NB4 (cell line): ENCODE data around the gene SMARCD1.

Experiments used
- CTCF ChIP-seq: IDR thresholded peaks from one replicate; pipeline ENCODE4 v1.5.1; 2012; ENCODE audit warnings: low read depth, low read length
- MYC ChIP-seq: IDR thresholded peaks from 2 replicates; pipeline ENCODE4 v1.6.1; 2011; ENCODE audit warnings: low read depth, low read length
- POLR2A ChIP-seq: IDR thresholded peaks from 2 replicates; pipeline ENCODE4 v1.6.1; 2011; ENCODE audit warnings: mild to moderate bottlenecking; ENCODE audit not compliant: insufficient read length; ENCODE audit errors: extremely low read depth

GRCh38 chr12:50107416-50108268, 22.5 kb downstream of the SMARCD1 start:
- TF ChIP-seq CTCF (no peak), POLR2A (no peak), MYC (no peak)
